HTERT RPE-1 (cell line): ENCODE data around the gene KIF3B.
"Not testable (repeated sequence)": the region's sequence is repeated elsewhere in the genome, so short reads cannot be mapped to it uniquely, and the experiment has no call there.

Source experiments
- in situ Hi-C: fragments of 300-500 bp; cut with MboI; formaldehyde crosslinking; loops from 4 replicates; pipeline ENCODE4 v1.14.3; 2020; ENCODE audit warnings: low sequenced_read_pairs

The KIF3B gene

DNA sequence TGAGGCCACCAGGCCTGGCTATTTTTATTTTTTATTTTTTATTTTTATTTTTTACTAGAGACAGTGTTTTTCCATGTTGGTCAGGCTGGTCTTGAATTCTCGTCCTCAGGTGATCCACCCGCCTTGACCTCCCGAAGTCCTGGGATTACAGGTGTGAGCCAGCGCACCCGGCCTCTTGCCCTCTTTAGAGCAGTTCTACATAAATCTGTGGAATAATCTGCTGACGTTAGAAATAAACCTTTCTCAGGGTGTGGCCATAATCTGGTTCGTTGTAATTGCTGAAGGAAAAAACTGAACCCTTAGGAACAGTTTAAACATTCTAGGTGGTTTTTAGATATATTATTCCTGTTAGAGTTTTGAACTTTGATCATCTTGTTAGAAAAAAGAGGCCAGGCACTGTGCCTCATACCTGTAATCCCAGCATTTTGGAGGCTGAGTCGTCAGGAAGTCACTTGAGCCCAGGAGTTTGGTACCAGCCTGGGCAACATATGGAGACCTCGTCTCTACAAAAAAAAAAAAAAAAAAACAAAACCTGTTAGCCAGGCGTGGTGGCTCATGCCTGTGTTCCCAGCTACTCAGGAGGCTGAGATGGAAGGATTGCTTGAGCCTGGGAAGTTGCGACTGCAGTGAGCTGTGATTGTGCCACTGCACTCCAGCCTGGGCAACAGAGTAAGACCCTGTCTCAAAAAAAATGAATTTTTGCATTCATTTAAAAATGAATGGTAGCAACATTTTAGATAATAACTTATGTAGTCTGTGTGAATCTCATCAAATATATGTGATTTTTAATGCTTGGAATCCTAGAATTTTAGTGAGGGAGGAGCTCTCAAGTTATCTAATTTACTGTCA lies 104.9 kb downstream of the KIF3B start:
- in situ Hi-C loops = no loop called here

- in situ Hi-C loops = not testable (repeated sequence)
These were observed 106.0 kb downstream of the KIF3B start for GRCh38 chr20:32383441-32383840.
